BE2C (cell line): ENCODE measurements around the gene FAM181A.
A peak's percentile ranks its signal among the peaks of the same experiment; 100 is the strongest.

Source experiments
- DNase-seq: peaks from one replicate; pipeline ENCODE4 v3.0.0-alpha.2; 2020
- H3K27me3 ChIP-seq: fragments of 250-450 bp; sonication (Bioruptor Pico); 2 replicates; pipeline ENCODE4 v1.5.1; 2020; ENCODE audit warnings: mild to moderate bottlenecking
- H3K36me3 ChIP-seq: fragments of 250-450 bp; sonication (Bioruptor Pico); 2 replicates; pipeline ENCODE4 v1.5.1; 2020; ENCODE audit warnings: mild to moderate bottlenecking
- H3K4me1 ChIP-seq: fragments of 250-450 bp; sonication (Bioruptor Pico); 2 replicates; pipeline ENCODE4 v1.5.1; 2020
- H3K4me3 ChIP-seq: 2 replicates; pipeline ENCODE4 v1.5.1; 2011; ENCODE audit warnings: low read depth, low read length
- H3K9me3 ChIP-seq: fragments of 250-450 bp; sonication (Bioruptor Pico); 2 replicates; pipeline ENCODE4 v1.5.1; 2020
- CTCF ChIP-seq: IDR thresholded peaks from 2 replicates; pipeline ENCODE4 v1.5.1; 2012; ENCODE audit warnings: mild to moderate bottlenecking, low read depth, low read length

Gene FAM181A

GRCh38 chr14:93930296-93930988 is 3.3 kb downstream of the FAM181A start:
- Histone ChIP-seq H3K9me3 (no peaks in the 10 kb centered on the region), H3K4me1 (no peaks in the 10 kb centered on the region), H3K4me3 (no peak overlapping the region), H3K36me3 (no peaks in the 10 kb centered on the region), H3K27me3 (no peaks in the 10 kb centered on the region)
- no peak for DNase-seq
- no peak for TF ChIP-seq CTCF

GRCh38 chr14:93930989-93931307 is 3.8 kb downstream of the FAM181A start:
- no peak for TF ChIP-seq CTCF
- Histone ChIP-seq H3K36me3 (no peaks in the 10 kb centered on the region), H3K27me3 (no peaks in the 10 kb centered on the region), H3K9me3 (no peaks in the 10 kb centered on the region), H3K4me3 (no peak overlapping the region), H3K4me1 (no peaks in the 10 kb centered on the region)
- no peak for DNase-seq

- no peaks in the 10 kb centered on the region for H3K36me3 ChIP-seq
- TF ChIP-seq CTCF, result no peak
- H3K4me1 ChIP-seq, result no peaks in the 10 kb centered on the region
- no peaks in the 10 kb centered on the region for H3K27me3 ChIP-seq
- no peak overlapping the region for H3K4me3 ChIP-seq
- no peaks in the 10 kb centered on the region for H3K9me3 ChIP-seq
- DNase-seq, result no peak
Observed at GRCh38 chr14:93932642-93933041, 5.5 kb downstream of the FAM181A start.

GRCh38 chr14:93935213-93935612 is 8.1 kb downstream of the FAM181A start:
- no peaks in the 10 kb centered on the region for H3K36me3 ChIP-seq
- no peak overlapping the region for H3K4me3 ChIP-seq
- no peak for DNase-seq
- no peaks in the 10 kb centered on the region for H3K27me3 ChIP-seq
- no peaks in the 10 kb centered on the region for H3K4me1 ChIP-seq
- no peak for TF ChIP-seq CTCF
- H3K9me3 ChIP-seq, result no peaks in the 10 kb centered on the region

GRCh38 chr14:93936245-93936644 is 9.1 kb downstream of the FAM181A start:
- H3K9me3 ChIP-seq, result no peaks in the 10 kb centered on the region
- peak; percentile 43 for DNase-seq
- H3K4me1 ChIP-seq, result no peaks in the 10 kb centered on the region
- no peak overlapping the region for H3K4me3 ChIP-seq
- peak; percentile 77 for TF ChIP-seq CTCF
- H3K36me3 ChIP-seq, result no peaks in the 10 kb centered on the region
- no peaks in the 10 kb centered on the region for H3K27me3 ChIP-seq

- Histone ChIP-seq H3K4me1 (no peaks in the 10 kb centered on the region), H3K36me3 (no peaks in the 10 kb centered on the region), H3K27me3 (no peaks in the 10 kb centered on the region), H3K4me3 (no peak overlapping the region), H3K9me3 (no peaks in the 10 kb centered on the region)
- no peak for DNase-seq
- TF ChIP-seq CTCF, result no peak
Observed at GRCh38 chr14:93936926-93937325, 9.8 kb downstream of the FAM181A start.
